Measurements from ENCODE around the gene LCAT. TPM values are rescaled to one million over a fixed set of nuclear protein-coding genes. Genes with fewer than 3 reads are reported as not detected.

Gene LCAT
- total and polyA plus RNA-seq, 9 of the 15 experiments (the other 6 are each of a cell fraction or from before 2014, with no cell fraction given), result 0.46 to 21.0 (median 5.0) TPM

- Histone ChIP-seq H3K4me3 (peak overlapping the region; percentile 84), H3K9me1 (ENCODE audit: control insufficient read depth, insufficient read depth, low read length) (peaks cover 8% of the 10 kb centered on the region), H4K20me1 (replicated peaks; ENCODE audit: control insufficient read depth, insufficient read depth, low read length) (peaks cover 13% of the 10 kb centered on the region), H3K4me1 (replicated peaks in 1 of 2; ENCODE audit: control insufficient read depth in 2 of 2, insufficient read depth in 2 of 2, low read length in 2 of 2) (peaks cover 21 to 38% of the 10 kb centered on the region in 2 experiments; a peak in 4 of 5 replicates), H3K79me2 (ENCODE audit: control insufficient read depth, insufficient read depth, low read length) (peaks cover 28% of the 10 kb centered on the region), H3K9ac (ENCODE audit: insufficient read depth in 1 of 2, low read depth in 2 of 2, low read length in 2 of 2) (peak overlapping the region; percentile 95 to 97), H3K9me3 (replicated peaks; ENCODE audit: control insufficient read depth, insufficient read depth, low read depth, low read length) (no peaks in the 10 kb centered on the region), H3K36me3 (ENCODE audit: control insufficient read depth, insufficient read depth, low read length) (peaks cover 14% of the 10 kb centered on the region; the same call in 2 of the 3 replicates), H2AFZ (ENCODE audit: low read depth, low read length) (peak overlapping the region; percentile 97), H3K27ac (ENCODE audit: extremely low read depth, low read depth, low read length) (peak overlapping the region; percentile 94), H3K27me3 (ENCODE audit: control insufficient read depth in 2 of 2, insufficient read depth in 2 of 2, low read length in 2 of 2) (no peaks in the 10 kb centered on the region), H3K4me2 (ENCODE audit: insufficient read depth, low read length) (peak overlapping the region; percentile 98)
- 29% methylated on average over 34 of the region's 40 CpGs for WGBS (ENCODE audit: insufficient coverage, low coverage, missing lambda C conversion rate)
- peak; percentile 74 for FAIRE-seq
- in situ Hi-C loops (cut with MboI) (no loop called here), intact Hi-C loops (cut with micrococcal nuclease) (no loop called here)
- peak; percentile 56 to 76 (median 70) for DNase-seq (ENCODE audit: extremely low read depth in 1 of 4, low spot score in 3 of 4)
- ATAC-seq, result peak; percentile 18
- BruUV-seq (replicated peaks), result no TSS peak
- ChIA-PET POLR2A (interaction anchor here (0.5 to 1.0 kb wide), 3 partner anchors 12 to 264 kb away, joined by 3 to 4 read pairs (median 4); partner anchors contain the start of gene PSMB10), CTCF (ENCODE audit: low intra/inter-chr PET ratio) (no interaction called here)
- no peak for TF ChIP-seq ILK (tag; IDR thresholded peaks at IDR 0.05; ENCODE audit: borderline replicate concordance, low read depth)
- no peak for TF ChIP-seq CREBBP (IDR thresholded peaks at IDR 0.05; ENCODE audit: low read depth, low read length)
- no peak; the same call in 1 of the 2 replicates for TF ChIP-seq DPF2 (IDR thresholded peaks at IDR 0.05)
- no peak for TF ChIP-seq STAT6 (CRISPR knock-in tag; IDR thresholded peaks at IDR 0.05)
- TF ChIP-seq ZNF175 (CRISPR knock-in tag; IDR thresholded peaks at IDR 0.05; ENCODE audit: low read depth), result 0 out of 2 replicates have a peak, but pooled peaks have one; percentile 25
- TF ChIP-seq HOMEZ (CRISPR knock-in tag; IDR thresholded peaks at IDR 0.05), result no peak
- no peak for TF ChIP-seq CBFB (CRISPR knock-in tag; IDR thresholded peaks at IDR 0.05)
- TF ChIP-seq TAF9B (IDR thresholded peaks at IDR 0.05; ENCODE audit: partially characterized antibody), result no peak
- no peak for TF ChIP-seq KAT2B (IDR thresholded peaks at IDR 0.05; ENCODE audit: low read depth, low read length)
- TF ChIP-seq IRF1 (CRISPR knock-in tag; IDR thresholded peaks at IDR 0.05; ENCODE audit: borderline replicate concordance), result no peak
- no peak for TF ChIP-seq ZFPM2 (CRISPR knock-in tag; IDR thresholded peaks at IDR 0.05)
- peak; percentile 33 for TF ChIP-seq CBFA2T3 (IDR thresholded peaks at IDR 0.05)
- no peak for TF ChIP-seq ZNF212 (CRISPR knock-in tag; IDR thresholded peaks at IDR 0.05)
- TF ChIP-seq FIP1L1 (IDR thresholded peaks at IDR 0.05; ENCODE audit: low read depth, low read length, poor library complexity, severe bottlenecking), result no peak
- TF ChIP-seq PPARD (CRISPR knock-in tag; IDR thresholded peaks at IDR 0.05), result no peak
These were observed 25.5 kb upstream of the LCAT start for GRCh38 chr16:67969254-67970039.
